Gastrocnemius medialis (tissue), 4 donors: Measurements from ENCODE around the gene IGF2BP1.

ENCODE experiments used
- CTCF ChIP-seq, 5 experiments: fragments of 450-650 bp in 3 of 5; fragments of 200-600 bp in 2 of 5; sonication (generic) in 2 of 5; IDR thresholded peaks in 4 of 5; conservative IDR thresholded peaks in 1 of 5; 1 replicate in 4 of 5; 2 replicates in 1 of 5; pipeline ENCODE4 v1.5.1; 2016 to 2019; ENCODE audit warnings: antibody characterized with exemption in 5 of 5, mild to moderate bottlenecking in 3 of 5, moderate library complexity in 3 of 5
- POLR2A ChIP-seq, 2 donors: fragments of 450-650 bp; IDR thresholded peaks; one replicate each; pipeline ENCODE4 v1.6.1; 2017; ENCODE audit warnings: antibody characterized with exemption in 2 of 2, mild to moderate bottlenecking in 2 of 2, moderate library complexity in 2 of 2

- TF ChIP-seq CTCF (IDR thresholded peaks at IDR 0.05 in 4 of 5, conservative IDR thresholded peaks at IDR 0.05 in 1 of 5): no peak
- TF ChIP-seq POLR2A (IDR thresholded peaks at IDR 0.05): no peak
These were observed 19.0 kb downstream of the IGF2BP1 start for GRCh38 chr17:49015924-49016774.
